Thoracic aorta (tissue), 2 donors: ENCODE measurements around the gene GATA6. TPM values are rescaled to one million over a fixed set of nuclear protein-coding genes. Genes with fewer than 3 reads are reported as not detected.

Source experiments
- ATAC-seq: fragments of 150-250 bp; one replicate; pipeline ENCODE4 v1.8.0; 2017; ENCODE audit warnings: low read depth; ENCODE audit not compliant: insufficient number of reproducible peaks, low FRiP score
- DNase-seq: peaks from one replicate; pipeline ENCODE4 v3.0.0-alpha.2; 2020; ENCODE audit warnings: low spot score
- H3K27ac ChIP-seq, 2 donors: fragments of 200-600 bp; sonication (generic); 1 replicate in 1 of 2; 2 replicates in 1 of 2; pipeline ENCODE4 v1.5.1; 2016; ENCODE audit warnings: mild to moderate bottlenecking in 2 of 2, moderate library complexity in 2 of 2
- H3K27me3 ChIP-seq: fragments of 200-600 bp; sonication (generic); replicated peaks from 2 replicates; pipeline ENCODE4 v1.6.0; 2016; ENCODE audit warnings: mild to moderate bottlenecking; ENCODE audit not compliant: insufficient read depth
- H3K36me3 ChIP-seq: fragments of 200-600 bp; sonication (generic); one replicate; pipeline ENCODE4 v1.5.1; 2016
- H3K4me1 ChIP-seq, 2 donors: fragments of 200-600 bp; sonication (generic); 1 replicate in 1 of 2; 2 replicates in 1 of 2; pipeline versions ENCODE4 v1.5.1 to v1.6.0; 2016; ENCODE audit warnings: low read depth in 2 of 2, mild to moderate bottlenecking in 1 of 2; ENCODE audit not compliant: control insufficient read depth in 1 of 2
- H3K4me3 ChIP-seq: fragments of 200-600 bp; sonication (generic); 2 replicates; pipeline ENCODE4 v1.5.1; 2016; ENCODE audit warnings: mild to moderate bottlenecking
- H3K9me3 ChIP-seq: fragments of 200-600 bp; sonication (generic); 2 replicates; pipeline ENCODE4 v1.5.1; 2016
- total RNA-seq, 2 donors: library from RNA; depleted of rRNA; stranded (reverse); fragments of >200 nt; gene quantifications; one replicate each; pipeline versions ENCODE4 v1.1.0 to v1.2.3, GENCODE V29; 2016
- TF ChIP-seq, protein P1 (sequence below): fragments of 200-600 bp; sonication (generic); IDR thresholded peaks from one replicate; pipeline ENCODE4 v1.5.1; 2019; ENCODE audit warnings: antibody characterized with exemption

Gene GATA6
- total RNA-seq, 2 donors from 2014 or later: 92.7 to 92.8 TPM

DNA sequence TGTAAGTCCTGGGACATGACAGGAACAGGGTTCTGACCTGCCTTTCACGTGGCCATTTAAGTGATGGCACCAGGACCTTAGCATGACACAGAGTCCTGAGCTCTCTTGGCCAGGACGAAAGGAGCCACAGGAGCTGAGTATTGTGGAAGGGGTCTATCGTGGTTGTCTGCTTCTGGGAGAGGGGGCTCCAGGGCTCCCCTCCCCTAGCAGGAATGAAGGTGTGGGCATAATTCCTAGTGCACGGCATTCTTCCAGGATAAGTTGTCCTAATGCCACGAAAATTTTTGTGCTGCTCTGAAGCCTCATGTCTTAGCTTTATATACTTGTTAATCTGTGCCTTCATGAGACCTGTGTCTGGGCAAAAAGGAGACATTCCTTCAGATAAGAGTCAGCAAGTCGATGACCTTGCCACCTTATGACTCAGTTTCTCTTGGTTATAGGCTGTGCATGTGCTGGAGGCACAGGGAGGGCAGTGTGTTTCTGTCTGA is 17.1 kb downstream of the GATA6 start:
- DNase-seq (no peak), ATAC-seq (no peak)
- Histone ChIP-seq H3K4me3 (peak overlapping the region; percentile 31), H3K27me3 (no peaks in the 10 kb centered on the region), H3K27ac (peak overlapping the region; percentile 93 to 95), H3K36me3 (peaks cover 4% of the 10 kb centered on the region), H3K4me1 (peaks cover 81 to 93% of the 10 kb centered on the region in 2 donors), H3K9me3 (no peaks in the 10 kb centered on the region)
- TF ChIP-seq, protein P1, sequence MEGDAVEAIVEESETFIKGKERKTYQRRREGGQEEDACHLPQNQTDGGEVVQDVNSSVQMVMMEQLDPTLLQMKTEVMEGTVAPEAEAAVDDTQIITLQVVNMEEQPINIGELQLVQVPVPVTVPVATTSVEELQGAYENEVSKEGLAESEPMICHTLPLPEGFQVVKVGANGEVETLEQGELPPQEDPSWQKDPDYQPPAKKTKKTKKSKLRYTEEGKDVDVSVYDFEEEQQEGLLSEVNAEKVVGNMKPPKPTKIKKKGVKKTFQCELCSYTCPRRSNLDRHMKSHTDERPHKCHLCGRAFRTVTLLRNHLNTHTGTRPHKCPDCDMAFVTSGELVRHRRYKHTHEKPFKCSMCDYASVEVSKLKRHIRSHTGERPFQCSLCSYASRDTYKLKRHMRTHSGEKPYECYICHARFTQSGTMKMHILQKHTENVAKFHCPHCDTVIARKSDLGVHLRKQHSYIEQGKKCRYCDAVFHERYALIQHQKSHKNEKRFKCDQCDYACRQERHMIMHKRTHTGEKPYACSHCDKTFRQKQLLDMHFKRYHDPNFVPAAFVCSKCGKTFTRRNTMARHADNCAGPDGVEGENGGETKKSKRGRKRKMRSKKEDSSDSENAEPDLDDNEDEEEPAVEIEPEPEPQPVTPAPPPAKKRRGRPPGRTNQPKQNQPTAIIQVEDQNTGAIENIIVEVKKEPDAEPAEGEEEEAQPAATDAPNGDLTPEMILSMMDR: no peak

DNA sequence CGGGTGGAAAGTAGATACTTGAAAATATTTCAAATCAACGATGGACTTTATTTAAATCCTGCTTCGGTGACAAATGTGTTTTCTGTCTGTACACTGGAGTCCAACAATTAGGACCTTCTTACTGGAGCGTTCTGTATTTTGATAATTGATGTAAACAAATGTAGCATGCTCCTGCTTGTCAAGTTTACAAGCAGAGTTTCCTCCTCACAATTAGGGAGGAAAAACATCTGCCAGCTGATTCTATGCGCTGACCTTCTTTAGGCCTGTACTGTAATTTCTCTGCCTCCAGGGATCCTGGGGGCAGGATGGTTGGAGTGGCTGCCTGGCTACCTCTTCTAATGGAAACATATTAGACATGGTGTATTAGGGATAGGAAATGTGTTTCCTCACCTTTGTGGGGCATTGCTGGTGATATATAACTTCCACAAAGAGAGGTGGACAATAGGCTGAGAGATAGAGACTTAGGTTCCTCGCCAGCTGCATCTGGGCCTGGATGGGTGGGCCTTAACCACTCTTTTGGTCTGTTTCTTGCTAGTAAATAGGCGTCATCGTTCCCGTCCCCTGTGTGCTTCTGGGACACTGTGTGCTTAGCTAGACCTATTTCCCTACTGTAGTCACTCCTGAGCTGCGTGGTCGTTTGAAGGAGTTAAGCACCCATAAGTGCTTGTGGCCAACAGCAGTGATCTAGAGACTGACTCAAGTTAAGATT is 19.3 kb downstream of the GATA6 start:
- Histone ChIP-seq H3K36me3 (peaks cover under 1% of the 10 kb centered on the region), H3K27ac (peak overlapping the region; percentile 93 to 95), H3K27me3 (no peaks in the 10 kb centered on the region), H3K4me3 (peak overlapping the region; percentile 2), H3K4me1 (peaks cover 79 to 93% of the 10 kb centered on the region in 2 donors), H3K9me3 (no peaks in the 10 kb centered on the region)
- peak; percentile 68 for DNase-seq
- ATAC-seq: no peak
- TF ChIP-seq, protein P1: no peak

DNA sequence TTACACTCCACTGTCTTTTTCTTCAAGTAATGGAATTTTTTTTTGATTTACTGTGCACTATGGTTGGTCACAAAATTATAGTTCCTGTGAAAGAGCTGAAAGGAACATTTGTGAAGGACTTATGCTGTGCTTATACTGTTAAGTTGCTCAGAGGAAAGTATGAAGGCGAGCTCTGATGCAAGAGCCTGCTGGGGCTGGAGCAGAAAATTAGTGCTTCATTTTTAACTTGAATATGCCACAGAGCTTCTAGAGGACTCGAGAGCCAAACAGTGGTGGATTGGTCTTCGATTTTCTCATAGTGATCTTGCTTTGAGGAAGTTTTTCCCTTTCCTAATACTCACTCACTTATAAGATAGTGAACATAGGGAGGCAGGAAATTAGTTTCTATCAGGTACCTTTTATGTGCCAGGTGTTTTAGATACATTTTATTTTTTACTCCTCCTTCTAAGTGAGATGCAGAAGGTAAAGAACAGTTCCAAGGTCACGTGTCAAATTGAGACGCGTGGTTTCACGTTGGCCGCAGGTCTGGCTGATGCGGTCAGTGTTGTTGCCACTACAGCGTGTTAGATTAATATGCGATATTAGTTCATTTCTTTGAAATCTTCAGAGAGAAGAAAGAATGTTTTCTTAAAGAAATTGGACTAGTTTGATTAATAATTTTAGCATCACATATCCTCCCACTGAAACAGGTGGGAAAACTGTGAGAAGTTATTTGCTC is 20.2 kb downstream of the GATA6 start:
- Histone ChIP-seq H3K27ac (peak overlapping the region; percentile 93 to 95), H3K4me3 (peak overlapping the region; percentile 46), H3K27me3 (no peaks in the 10 kb centered on the region), H3K9me3 (no peaks in the 10 kb centered on the region), H3K4me1 (peaks cover 78 to 93% of the 10 kb centered on the region in 2 donors), H3K36me3 (no peaks in the 10 kb centered on the region)
- TF ChIP-seq, protein P1: no peak
- DNase-seq (no peak), ATAC-seq (no peak)

DNA sequence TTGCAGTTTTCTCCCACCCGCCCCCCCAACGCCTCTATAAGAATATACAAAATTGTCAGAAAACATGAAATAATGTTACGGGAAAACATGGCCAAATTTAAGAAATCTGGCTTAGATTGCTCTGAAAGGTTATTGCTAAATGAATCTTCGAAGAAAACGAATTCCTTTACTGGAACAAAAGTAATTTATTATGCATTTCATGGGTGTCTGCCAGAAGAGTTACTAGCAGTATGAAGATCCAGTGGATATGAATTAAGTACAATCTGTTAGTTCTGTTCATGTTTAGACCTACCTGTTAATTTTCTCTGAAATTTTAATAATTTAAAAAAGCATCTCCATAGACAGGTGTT is 21.9 kb downstream of the GATA6 start:
- ATAC-seq: no peak
- TF ChIP-seq, protein P1: no peak
- peaks cover 79 to 93% of the 10 kb centered on the region in 2 donors for H3K4me1 ChIP-seq
- no peaks in the 10 kb centered on the region for H3K27me3 ChIP-seq
- peak overlapping the region; percentile 43 for H3K4me3 ChIP-seq
- peak overlapping the region; percentile 79 to 95 for H3K27ac ChIP-seq
- DNase-seq: no peak
- no peaks in the 10 kb centered on the region for H3K9me3 ChIP-seq
- no peaks in the 10 kb centered on the region for H3K36me3 ChIP-seq

DNA sequence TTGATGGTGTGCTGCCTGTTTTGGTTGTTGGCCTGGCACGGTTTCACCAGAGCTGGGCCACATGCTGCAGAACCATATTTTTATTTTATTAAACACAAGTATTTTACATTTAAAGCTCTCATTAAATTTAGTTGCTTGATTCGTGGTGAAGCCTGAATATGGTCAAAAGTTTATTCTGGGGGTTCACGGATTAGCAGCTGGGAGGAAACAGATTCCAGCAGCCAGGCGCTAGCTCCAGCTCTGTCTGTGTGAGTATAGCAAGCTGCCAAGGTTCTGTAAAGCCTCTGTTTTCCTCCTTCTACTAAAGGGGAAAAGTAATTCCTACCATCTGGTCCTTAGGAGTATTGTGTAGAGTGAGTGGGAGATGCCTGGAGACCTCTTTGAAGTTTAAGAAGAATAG is 22.5 kb downstream of the GATA6 start:
- no peaks in the 10 kb centered on the region for H3K9me3 ChIP-seq
- TF ChIP-seq, protein P1: no peak
- peaks cover 79 to 93% of the 10 kb centered on the region in 2 donors for H3K4me1 ChIP-seq
- no peak for DNase-seq
- ATAC-seq: no peak
- peak overlapping the region; percentile 43 for H3K4me3 ChIP-seq
- H3K36me3 ChIP-seq: no peaks in the 10 kb centered on the region
- H3K27me3 ChIP-seq: no peaks in the 10 kb centered on the region
- H3K27ac ChIP-seq: peak overlapping the region; percentile 79 to 95
